ENCODE data around the gene FASTKD2.
"Not testable (repeated sequence)": the region's sequence is repeated elsewhere in the genome, so short reads cannot be mapped to it uniquely, and the experiment has no call there.

FASTKD2 gene

DNA sequence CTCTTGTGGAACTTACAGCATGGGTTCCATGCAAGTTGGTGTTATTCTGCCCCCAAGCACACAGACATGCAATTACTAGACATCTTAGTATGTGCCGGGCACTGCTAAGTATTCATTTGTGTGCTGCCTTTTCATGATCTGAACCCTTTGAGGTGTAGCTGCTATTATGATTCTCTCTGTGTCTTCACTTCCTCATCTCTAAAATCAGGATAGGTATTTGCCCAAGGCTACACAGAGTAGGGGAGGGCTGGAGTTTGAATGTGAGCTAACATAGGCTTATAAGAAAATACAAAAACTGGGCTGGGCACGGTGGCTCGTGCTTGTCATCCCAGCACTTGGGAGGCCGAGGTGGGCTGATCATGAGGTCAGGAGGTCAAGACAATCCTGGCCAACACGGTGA lies 27.2 kb downstream of the FASTKD2 start:
- DNase-seq (ENCODE audit: low spot score) = no peak

DNA sequence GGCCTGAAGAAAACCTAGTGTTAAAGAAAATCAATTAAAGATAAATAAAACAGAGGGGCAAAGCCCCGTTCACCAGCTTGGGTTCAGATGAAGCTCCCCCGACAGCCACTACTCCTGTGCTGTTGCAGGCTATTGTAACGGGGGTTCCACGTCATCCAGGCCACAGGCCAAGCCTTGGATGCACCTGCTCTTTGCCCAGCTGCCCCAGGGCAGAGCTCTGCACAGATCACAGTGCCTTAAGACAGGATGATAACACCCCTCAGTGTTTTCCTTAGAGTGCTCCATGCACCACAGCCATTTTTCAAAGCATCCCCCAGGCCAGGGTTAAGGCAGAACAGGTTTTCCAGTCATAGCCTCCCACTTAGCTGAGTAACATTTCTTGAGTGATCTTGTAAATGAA lies 32.0 kb downstream of the FASTKD2 start:
- DNase-seq (ENCODE audit: low spot score) = no peak

DNA sequence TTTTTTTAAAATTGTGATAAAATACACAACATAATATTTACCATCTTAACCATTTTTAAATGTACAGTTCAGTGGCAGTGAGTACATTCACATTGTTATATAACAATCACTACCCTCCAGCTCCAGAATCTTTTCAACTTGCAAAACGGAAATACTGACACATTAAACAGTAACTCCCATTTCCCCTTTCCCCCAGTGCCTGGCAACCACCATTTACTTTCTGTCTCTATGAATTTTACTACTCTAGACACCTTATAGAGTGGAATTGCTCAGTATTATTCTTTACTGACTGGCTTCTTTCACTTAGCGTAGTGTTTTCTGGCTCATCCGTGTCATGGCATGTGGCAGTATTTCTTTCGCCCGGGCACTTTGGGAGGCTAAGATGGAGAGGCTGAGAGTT lies 32.6 kb downstream of the FASTKD2 start:
- no peak for DNase-seq (ENCODE audit: low spot score)

DNA sequence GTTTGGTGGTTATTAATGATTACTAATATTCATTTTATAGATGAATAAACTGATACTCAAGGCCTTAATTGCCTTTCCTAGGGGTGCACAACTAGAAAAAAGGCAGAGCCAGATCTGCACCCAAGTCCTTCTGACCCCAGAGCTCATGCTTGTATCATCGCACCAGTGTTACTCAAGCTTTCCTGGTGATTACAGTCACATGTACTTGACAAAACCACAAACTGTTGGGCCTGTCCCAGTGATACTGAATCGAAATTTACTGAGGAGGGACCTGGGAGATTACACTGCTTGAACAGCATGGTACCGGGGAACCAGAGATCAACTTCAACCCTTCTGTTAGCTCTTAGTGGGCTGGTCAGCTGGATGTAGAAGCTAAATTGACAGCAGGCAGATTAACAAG lies 33.7 kb downstream of the FASTKD2 start:
- DNase-seq (ENCODE audit: low spot score) = no peak

DNA sequence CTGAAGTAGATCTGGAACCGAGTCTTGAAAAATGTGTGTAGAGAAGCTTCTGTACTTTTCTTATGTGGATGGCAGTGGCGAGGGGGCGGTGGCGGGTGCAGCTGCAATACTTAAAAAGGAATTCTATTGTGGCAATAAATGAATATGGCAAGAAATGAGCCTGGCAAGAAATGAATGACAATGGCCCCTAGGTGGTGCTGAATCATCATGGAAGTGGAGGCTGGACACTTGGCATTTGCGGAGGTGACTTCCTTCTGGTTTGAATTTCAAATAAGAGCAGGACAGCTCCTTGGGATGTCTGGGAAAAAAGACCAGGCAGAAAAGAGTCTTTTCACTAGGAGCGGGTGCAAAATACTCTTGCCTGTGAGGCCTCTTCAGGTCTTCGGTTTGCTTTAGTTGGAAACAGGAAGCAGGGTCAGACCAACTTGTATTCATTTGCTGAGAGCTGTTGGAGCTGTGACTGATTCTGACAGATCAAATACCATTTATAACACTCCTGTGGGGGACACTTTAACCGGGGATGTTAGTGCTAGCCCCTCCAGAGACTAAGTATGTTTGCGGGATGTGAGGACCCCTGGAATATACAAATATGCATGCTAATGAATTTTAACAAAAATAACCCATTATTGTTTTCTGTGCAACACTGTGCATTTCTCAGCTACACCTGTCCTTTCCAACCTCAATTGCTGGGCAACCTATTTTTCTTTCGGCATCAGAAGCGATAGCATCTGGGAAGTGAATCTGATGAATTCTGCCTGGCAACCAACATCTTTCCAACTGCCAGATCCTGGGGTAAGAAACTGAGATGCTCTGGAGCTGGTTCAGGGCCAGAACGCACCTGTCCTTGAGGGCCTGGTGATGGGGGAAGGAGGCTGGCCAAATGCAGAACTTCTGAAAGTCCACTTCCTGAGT lies 35.4 kb downstream of the FASTKD2 start:
- peak; percentile 35 for DNase-seq (ENCODE audit: low spot score)

DNA sequence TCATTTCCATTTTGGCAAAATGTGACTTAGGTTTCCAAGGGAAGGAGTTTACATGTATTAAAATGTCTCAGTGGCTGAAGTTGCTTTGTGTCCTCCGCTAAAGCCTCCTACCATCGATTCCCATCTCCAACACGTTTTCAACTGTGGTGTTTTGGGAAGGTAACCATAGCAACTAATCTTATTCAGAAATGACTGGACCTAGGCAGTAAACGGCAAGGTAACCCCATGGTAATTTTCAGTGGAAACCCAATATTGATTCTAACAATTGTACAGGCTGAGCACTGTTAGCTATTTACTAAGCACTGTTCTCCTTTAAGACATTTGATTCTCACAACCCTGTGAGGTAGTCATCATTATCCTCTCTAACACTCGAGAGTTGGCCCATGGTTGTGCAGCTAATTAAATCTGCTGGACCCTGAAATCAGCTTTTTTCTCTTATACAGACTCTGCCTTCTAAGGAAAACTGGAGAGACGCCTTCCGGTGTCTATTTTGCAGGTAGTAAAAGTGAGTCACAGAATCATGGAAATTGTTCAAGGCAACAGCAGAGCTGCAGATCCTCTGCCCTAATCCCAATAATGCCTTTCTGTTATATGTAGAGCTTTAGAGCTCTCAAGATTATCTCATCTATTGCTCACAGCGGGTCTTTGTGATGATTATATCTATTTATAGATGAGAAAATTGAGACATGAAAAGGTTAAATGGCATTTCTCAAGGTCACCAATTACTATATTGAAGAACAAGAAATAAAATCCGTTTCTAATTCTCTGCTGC lies 36.2 kb downstream of the FASTKD2 start:
- no peak for DNase-seq (ENCODE audit: low spot score)

DNA sequence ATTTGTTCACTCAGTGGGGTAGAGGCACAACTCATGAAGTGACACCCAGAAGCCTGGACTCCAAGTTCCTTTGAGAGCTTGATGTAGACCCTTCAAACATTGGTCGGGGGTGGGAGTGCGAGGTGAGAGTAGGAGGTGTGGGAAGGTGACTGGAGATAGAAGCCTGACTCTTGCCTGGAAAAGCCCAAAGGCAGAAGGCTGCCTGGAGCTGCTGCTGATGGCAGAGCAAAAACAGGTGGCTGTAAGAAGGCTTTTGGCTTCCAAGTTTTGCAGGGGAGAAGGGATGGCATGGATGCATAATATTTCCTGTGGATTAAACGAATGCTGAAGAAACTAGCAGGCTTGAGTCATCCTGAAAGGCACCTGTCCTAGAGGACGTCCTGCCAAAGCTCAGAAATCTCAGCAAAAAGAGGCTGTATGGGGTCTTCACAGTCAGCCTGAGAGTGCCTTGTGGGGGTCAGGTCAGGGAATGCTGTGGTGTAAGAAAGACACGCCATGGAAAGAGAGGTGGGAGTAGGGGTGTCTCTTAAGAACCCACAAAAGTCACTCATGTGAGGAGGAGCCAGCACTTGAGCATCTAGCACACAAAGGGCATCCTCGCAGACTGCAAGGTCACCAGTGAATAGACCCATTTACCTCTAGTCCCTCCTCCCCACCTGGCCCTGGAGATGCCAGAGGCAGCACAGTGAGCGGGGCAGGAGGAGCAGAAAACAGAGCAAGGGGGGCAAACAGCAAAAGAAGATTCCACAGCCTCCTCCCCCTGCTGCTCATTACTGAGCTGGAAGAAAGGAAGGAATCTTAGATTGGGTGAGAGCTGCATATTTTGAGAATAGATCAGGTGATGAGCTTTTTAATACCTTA lies 37.5 kb downstream of the FASTKD2 start:
- DNase-seq (ENCODE audit: low spot score) = no peak

DNA sequence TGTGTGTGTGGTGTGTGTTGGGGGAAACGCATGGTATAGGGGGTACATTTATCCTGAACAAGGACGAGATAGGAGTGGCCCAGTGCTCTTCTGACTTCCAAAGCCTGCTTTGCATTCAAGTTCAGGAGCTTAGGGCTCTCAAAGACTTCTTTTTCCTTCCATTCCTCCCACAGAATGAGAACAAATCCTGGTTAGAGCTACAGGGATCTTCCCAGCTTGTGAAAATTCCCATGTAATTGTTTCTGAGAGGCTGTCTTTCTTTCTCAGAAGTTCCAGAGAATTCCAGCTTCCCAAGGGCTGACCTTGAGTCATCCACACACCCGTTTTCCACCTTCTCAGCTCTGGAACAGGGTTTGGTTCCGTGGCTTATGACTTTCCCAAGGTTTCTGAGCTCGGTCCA lies 38.9 kb downstream of the FASTKD2 start:
- DNase-seq (ENCODE audit: low spot score) = no peak

DNA sequence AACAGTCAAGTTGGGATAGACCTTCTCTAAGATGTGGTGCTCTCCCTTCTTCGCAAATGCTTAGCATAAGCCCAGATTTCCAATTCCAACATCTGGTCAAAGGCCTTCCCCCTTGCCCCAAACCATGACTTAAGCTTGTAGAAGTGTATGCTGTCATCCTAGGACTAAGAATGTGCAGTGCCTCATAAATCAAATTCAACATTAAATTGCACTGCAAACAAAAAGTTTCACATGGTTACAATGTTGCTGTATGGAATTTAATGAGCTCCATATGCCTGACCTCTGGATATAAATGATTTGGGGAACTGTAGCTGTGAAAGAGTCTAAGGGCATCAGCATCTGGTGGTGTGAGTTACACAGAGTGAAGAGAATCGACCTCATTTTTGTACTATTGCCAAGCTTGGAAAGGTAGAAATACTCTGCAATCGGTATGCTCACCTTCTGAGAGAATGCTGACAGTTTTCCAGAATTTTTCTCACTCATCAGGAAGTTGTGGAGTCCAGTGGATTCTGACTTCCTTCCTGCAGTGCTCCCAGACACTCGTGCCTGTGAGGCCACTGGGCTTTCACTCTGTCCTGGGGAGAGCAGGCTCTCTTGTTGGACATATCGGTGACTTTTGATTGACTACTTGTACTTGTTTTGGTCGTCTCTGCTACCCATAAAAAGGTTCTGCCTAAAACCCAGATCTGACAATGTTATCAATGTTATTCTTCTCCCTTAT lies 40.6 kb downstream of the FASTKD2 start:
- no peak for DNase-seq (ENCODE audit: low spot score)

DNA sequence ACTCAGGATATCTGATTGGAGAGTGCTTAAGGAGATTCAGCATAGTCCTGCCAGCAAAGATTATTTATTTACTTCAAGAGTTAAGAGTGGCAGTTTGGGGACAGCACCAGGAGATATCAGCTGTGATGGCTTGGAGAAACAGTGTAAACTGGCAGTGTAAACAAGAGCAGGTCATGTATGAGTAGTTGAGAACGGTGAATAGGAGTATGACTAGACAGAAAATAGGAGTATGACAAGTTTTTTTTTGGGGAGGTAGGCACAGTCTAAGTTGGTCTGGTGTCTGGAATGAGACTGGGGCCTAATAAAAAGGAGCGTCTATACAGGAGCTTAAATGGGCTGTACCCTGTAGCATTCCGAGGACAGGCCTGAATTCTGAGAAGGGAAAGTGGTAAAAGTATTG lies 42.2 kb downstream of the FASTKD2 start:
- not testable (repeated sequence) for DNase-seq (ENCODE audit: low spot score)

DNA sequence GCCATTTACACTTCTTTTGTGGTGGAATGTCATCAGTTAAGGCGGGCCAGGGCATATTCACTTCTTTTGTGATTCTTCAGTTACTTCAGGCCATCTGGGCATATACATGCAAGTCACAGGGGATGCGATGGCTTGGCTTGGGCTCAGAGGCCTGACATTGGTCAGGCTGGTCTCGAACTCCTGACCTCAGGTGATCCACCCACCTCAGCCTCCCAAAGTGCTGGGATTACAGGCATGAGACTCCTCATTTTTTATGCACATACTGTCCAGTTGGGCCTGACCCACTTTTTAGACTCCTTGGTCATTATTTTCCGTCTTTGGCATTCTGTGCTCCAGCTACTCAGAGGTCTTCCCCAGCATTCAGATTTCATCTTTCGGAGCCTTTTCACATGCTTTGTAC lies 47.1 kb downstream of the FASTKD2 start:
- DNase-seq (ENCODE audit: low spot score) = not testable (repeated sequence)

DNA sequence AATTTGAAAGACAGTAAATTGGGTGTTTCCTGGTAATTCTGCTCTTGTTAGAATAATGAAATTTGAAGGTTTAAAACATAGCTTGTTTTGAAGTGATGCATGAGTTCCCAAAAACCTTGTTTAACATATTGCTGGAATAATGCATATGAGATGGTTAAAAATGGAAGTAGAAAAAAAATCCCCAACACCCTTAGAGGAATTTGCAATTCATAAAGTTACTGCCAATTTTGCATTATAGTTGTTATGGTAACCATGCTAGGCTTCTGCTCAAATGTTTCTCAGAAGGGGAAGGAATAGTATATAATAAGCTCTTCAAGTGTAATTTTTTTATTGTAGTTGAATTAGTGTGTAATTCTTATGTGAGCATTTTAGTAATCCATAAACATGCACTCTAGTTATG lies 49.1 kb downstream of the FASTKD2 start:
- DNase-seq (ENCODE audit: low spot score) = no peak

DNA sequence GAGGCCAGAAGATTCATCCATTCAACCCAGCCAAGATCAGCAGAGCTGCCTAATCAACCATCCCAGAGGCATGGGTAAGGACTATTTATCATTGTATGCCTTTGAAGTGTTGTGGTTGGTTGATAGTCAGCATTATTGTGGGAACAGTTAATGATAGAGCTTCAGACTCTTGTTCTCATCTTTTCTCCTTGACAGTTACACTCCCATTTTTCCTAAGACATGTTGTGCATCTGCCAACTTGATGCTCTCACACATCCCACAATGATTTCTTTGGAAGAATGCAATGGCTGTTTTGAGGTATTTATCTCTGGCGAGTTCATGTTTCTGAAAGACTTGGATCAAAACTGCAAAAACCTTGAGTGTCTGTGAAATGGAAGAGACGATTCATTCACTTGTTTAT lies 55.4 kb downstream of the FASTKD2 start:
- DNase-seq (ENCODE audit: low spot score) = no peak

DNA sequence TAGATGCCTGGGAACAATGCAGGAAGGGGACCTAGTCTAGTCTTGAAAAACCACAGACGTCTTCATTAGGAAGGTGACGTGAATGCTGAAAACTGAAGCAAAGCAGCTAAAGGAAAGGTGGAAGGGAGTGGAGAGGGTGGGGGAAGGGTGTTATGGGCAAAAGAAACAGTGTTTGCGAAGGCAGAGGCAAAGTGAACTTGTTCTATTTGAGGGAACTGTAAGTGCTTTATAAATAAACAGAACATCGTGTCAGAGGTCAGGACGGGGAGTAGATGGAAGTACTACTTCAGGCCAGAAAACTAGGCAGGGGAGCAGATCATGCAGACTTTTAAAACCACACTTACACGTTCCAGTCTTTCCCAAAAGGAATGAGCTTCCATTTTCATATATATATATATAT lies 57.8 kb downstream of the FASTKD2 start:
- no peak for DNase-seq (ENCODE audit: low spot score)

DNA sequence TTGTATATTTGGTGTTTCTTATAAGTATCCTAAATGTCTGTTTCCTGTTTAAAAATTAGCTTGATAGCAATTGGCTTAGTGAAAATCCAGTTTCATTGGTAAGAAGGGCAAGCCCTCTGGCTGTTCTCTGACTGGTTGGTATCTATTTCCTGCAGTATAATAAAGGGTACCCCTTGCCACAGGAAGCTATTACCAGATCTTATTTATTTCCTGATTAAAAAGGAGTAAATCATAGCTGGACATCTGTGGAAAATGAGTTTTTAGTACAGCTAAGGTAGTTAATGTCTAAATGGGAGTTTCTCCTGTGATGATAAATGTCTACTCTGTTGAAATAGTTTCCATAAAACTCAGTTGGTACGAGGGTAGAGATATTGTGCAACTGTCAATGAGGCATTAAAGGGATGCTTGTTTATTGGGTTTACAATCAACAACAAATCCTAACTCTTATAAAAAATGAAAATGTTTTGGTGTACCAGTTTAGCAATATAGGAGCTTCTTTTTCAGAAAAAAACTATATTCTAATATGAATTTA lies 58.7 kb downstream of the FASTKD2 start:
- no peak for DNase-seq (ENCODE audit: low spot score)

DNA sequence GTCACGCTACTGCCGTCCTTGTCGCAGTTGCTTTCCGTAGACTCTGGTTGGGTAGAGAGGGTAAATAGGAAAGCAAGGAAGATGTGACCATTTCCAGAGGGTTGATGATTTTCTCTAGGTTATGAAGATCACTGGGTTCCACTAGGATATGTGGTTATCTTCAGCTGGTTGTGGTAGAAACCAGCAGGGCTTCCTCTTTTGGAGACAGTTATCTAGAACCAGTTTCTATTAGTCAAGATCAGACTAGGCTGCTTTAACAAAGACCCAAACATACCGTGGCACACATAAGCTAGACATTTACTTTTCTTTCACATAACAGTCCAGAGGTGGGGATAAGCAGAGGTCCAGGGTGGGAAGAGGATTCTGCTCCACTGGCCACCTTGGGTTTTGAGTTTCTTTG lies 59.6 kb downstream of the FASTKD2 start:
- no peak for DNase-seq (ENCODE audit: low spot score)

DNA sequence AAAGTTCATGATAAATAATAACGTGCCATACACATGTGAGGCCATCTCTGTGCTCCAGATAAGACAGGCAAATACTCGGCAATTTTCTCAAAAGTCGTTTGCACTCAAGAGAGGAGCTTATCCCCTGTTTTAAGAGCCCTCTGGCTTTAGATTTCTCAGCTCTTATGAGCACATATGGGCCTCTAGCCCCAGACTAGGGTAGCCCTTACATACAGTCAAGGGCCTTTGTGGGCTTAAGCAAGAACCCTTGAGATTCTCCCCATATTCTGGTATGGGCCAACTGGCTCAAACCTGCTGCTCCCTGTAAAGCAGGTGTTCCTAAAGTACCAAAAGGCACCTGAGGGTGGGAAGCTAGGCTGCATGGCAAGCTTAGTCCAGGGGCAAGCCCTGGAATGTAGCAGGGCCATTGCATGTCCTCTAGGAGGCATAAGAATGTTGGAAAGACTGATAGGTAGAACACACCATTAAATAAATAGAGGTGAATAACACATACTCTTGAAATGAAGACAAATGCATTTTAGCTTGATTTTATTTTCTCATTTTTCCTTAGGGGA lies 66.1 kb downstream of the FASTKD2 start:
- no peak for DNase-seq (ENCODE audit: low spot score)

DNA sequence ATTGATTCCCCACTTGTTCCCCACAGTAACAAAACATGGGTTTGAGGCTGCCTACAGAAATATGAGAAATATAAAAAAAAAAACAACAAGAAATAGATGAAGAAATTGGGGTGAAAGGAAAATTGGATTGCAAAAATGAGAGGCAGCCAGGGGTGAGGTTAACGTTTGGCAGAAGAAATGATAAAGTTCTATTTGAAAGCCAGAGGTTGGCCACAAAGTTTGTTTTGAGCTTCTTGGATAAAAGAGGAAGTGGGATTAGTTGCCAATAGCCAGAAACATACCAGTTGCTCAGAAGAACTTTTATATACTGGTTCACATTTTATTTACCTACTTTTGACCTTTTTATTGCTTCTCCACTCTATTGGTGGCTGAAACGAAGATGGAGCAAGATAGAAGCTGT lies 67.5 kb downstream of the FASTKD2 start:
- DNase-seq (ENCODE audit: low spot score) = no peak

DNA sequence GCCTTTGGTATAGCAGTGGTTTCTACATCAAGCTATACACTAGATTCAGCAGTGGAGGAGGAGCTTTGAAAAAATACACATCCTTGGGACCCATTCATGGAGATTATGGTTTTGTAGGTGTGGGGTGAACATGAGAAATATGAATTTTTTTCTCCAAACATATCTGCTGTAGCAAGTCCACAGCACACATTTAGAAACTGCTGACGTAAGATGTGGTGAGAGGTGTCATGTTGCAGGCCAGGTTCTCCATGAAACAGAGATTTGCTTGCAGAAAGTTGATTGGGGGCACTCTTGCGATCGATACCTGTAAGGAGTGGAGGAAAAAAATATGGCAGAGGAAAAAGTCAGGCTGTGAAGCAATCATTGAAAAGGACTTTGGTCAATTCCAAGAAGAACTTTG lies 67.9 kb downstream of the FASTKD2 start:
- no peak for DNase-seq (ENCODE audit: low spot score)

DNA sequence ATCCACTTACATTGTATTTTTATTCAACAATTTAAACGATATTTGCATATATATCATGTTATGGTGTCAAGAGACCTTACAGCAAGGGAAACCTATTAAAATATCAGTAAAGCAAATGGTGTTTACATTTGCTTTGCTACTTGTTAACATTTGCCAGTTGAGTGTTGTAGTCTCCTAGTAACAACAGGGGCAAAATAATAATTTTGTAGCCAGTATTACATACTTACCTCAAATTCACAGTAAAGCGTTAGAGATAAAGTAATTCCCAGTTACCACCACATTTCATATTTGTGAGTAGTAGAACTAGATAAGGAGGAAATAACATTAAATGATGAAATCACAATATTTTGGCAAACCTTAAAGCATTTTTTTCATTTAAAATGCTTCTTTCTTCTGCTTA lies 71.3 kb downstream of the FASTKD2 start:
- DNase-seq (ENCODE audit: low spot score) = no peak

DNA sequence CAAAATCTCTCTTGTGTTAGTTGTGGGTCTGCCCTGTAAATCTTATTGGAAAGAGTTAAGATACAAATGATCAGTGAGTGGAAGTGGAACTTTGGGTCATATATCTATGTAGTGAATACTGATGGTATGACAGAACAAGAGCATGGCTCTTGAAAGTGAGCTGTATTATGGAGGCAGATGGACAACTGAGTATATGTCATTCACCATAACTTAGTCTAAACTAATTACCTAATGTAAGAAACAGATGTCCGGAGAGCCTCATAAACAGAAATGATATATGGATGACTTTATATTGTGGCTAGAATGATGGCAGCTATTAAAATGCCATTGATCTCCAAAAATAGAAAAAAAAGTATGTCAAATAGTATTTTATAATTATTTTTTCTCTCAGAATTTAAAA lies 72.4 kb downstream of the FASTKD2 start:
- no peak for DNase-seq (ENCODE audit: low spot score)

Data from hematopoietic multipotent progenitor cell treated with erythropoietin and hydrocortisone succinate and interleukin-3 and kit ligand, for 15 days (in vitro differentiated cells).